BE2C (cell line): ENCODE measurements around the gene ACSF2.

Source experiments
- DNase-seq: peaks from one replicate; pipeline ENCODE4 v3.0.0-alpha.2; 2020
- H3K27me3 ChIP-seq: fragments of 250-450 bp; sonication (Bioruptor Pico); 2 replicates; pipeline ENCODE4 v1.5.1; 2020; ENCODE audit warnings: mild to moderate bottlenecking
- H3K36me3 ChIP-seq: fragments of 250-450 bp; sonication (Bioruptor Pico); 2 replicates; pipeline ENCODE4 v1.5.1; 2020; ENCODE audit warnings: mild to moderate bottlenecking
- H3K4me1 ChIP-seq: fragments of 250-450 bp; sonication (Bioruptor Pico); 2 replicates; pipeline ENCODE4 v1.5.1; 2020
- H3K4me3 ChIP-seq: 2 replicates; pipeline ENCODE4 v1.5.1; 2011; ENCODE audit warnings: low read depth, low read length
- H3K9me3 ChIP-seq: fragments of 250-450 bp; sonication (Bioruptor Pico); 2 replicates; pipeline ENCODE4 v1.5.1; 2020
- TF ChIP-seq, protein P1 (sequence below): IDR thresholded peaks from 2 replicates; pipeline ENCODE4 v1.5.1; 2012; ENCODE audit warnings: mild to moderate bottlenecking, low read depth, low read length

ACSF2 gene

DNA sequence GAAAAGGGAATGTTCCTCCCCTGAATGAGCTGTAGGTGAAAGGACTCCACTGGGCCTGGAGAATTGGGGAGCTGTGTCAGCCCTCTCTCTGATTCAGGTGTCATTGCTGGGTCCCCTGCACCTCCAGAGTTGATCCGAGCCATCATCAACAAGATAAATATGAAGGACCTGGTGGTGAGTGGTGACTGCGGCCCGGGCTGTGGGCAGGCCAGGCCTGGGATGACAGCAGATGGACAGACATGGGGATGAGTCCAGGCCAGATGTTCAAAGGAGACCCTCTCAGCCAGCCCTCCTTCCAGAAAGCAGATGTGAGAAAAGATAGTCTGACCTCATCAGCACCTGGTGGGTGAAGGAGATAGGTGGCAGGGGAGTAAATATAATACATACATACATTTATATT is 38.1 kb downstream of the ACSF2 start:
- TF ChIP-seq, protein P1, sequence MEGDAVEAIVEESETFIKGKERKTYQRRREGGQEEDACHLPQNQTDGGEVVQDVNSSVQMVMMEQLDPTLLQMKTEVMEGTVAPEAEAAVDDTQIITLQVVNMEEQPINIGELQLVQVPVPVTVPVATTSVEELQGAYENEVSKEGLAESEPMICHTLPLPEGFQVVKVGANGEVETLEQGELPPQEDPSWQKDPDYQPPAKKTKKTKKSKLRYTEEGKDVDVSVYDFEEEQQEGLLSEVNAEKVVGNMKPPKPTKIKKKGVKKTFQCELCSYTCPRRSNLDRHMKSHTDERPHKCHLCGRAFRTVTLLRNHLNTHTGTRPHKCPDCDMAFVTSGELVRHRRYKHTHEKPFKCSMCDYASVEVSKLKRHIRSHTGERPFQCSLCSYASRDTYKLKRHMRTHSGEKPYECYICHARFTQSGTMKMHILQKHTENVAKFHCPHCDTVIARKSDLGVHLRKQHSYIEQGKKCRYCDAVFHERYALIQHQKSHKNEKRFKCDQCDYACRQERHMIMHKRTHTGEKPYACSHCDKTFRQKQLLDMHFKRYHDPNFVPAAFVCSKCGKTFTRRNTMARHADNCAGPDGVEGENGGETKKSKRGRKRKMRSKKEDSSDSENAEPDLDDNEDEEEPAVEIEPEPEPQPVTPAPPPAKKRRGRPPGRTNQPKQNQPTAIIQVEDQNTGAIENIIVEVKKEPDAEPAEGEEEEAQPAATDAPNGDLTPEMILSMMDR = no peak
- DNase-seq = no peak

DNA sequence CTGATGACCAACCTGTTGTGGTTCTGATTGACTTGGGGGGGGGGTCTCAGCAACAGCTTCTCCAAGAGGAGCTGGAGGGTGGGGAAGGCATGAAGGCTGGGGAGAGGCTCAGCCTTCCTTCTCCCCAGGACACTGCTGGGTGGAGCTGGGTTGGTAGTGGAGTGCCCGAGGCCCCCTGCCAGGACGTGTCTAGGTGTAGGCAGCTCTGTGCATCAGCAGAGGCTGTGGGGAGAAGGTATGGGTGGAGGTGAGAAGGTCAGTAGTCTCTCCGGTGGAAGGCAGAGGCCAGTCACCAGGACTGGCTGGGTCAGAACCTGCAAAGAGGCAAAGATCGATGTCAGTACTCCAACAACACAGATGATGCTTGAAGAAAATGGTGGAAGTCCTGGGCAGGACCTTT is 38.7 kb downstream of the ACSF2 start:
- TF ChIP-seq, protein P1 = no peak
- Histone ChIP-seq H3K4me3 (no peak overlapping the region), H3K36me3 (no peaks in the 10 kb centered on the region), H3K4me1 (no peaks in the 10 kb centered on the region; the same call in 1 of the 2 replicates), H3K9me3 (no peaks in the 10 kb centered on the region), H3K27me3 (peaks cover 32% of the 10 kb centered on the region)
- no peak for DNase-seq

More for the DNA sequence above, 38.1 kb downstream of the ACSF2 start:
- no peaks in the 10 kb centered on the region for H3K9me3 ChIP-seq
- H3K27me3 ChIP-seq = peaks cover 26% of the 10 kb centered on the region
- H3K4me3 ChIP-seq = no peak overlapping the region
- H3K36me3 ChIP-seq = no peaks in the 10 kb centered on the region
- H3K4me1 ChIP-seq = no peaks in the 10 kb centered on the region; the same call in 1 of the 2 replicates

DNA sequence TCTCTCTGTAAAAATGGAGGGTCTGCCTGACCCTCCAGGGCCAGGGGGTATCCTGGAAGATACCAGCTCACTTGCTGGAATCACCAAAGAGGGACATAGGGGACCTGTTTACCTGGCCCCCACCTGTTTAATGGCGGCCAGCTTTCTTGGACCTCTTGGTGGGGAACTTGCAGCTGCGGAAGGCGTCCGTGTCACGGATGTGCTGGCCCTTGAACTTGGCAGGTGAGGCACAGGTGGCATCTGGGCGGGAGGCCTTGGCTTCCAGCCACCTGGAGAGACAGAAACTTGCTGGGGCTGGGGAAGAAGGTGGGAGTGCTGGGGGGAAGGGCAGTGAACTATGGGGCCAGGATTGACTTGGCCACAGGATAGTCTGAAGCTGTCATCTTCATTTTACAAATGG is 39.2 kb downstream of the ACSF2 start:
- DNase-seq = no peak
- TF ChIP-seq, protein P1 = no peak
- H3K4me3 ChIP-seq = no peak overlapping the region
- no peaks in the 10 kb centered on the region for H3K36me3 ChIP-seq
- no peaks in the 10 kb centered on the region for H3K4me1 ChIP-seq
- H3K27me3 ChIP-seq = peaks cover 37% of the 10 kb centered on the region
- no peaks in the 10 kb centered on the region for H3K9me3 ChIP-seq

DNA sequence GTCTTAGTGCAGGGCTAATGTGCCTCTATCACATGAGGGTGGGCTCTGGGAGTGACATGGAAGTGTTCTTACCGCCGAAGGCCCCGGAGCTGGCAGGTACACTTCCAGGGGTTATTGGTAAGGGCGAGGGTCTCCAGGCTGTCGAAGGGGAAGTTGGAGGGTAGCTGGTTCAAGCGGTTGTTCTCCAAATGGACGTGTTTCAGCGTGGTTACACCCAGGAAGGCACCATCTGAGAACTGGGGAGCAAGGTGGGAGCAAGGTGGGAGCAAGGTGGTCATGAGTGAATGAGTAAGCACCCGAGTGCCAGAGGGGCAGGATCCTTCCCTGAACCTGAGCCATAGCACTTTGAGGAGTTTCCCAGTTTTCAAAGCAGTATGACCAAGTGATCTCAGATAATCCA is 39.6 kb downstream of the ACSF2 start:
- H3K4me1 ChIP-seq = no peaks in the 10 kb centered on the region
- DNase-seq = no peak
- TF ChIP-seq, protein P1 = no peak
- peaks cover 37% of the 10 kb centered on the region for H3K27me3 ChIP-seq
- no peaks in the 10 kb centered on the region for H3K36me3 ChIP-seq
- no peak overlapping the region for H3K4me3 ChIP-seq
- no peaks in the 10 kb centered on the region for H3K9me3 ChIP-seq

DNA sequence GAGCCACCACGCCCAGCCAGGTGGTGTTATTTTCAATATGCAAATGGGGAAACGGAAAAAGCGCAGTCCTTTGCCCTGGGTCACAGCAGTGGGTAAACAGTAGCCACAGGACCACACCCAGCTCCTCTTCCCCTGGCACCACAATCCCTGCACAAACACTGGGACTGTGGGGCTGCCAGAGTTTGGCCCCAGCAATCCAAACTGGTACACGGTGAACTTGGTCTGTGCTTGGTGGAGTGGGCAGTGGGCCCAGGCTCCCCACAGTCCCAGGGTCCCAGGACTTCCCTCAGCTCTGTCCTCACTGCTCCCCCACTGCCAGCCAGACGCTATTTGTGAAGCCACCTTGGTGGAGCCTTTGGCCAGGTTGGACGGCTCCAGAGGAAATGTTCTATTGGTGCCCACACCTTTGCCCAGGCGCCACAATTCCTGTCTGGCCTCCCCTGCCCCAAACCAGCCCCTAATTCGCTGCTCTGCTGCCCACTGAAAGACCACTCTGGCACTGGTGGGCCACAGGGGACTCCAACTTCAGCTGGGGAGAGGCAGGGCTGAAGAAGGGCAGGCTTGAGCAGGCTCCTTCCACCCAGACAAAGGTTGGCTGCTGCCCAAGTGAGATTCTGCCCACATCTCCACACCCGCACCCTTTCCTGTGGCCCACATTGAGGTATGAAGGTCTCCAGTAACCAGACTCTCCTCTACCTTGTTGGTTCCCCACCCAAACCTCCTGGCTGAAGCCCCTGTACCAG is 40.5 kb downstream of the ACSF2 start:
- Histone ChIP-seq H3K9me3 (no peaks in the 10 kb centered on the region), H3K27me3 (peaks cover 40% of the 10 kb centered on the region), H3K36me3 (no peaks in the 10 kb centered on the region), H3K4me3 (no peak overlapping the region), H3K4me1 (no peaks in the 10 kb centered on the region)
- TF ChIP-seq, protein P1 = no peak
- no peak for DNase-seq

DNA sequence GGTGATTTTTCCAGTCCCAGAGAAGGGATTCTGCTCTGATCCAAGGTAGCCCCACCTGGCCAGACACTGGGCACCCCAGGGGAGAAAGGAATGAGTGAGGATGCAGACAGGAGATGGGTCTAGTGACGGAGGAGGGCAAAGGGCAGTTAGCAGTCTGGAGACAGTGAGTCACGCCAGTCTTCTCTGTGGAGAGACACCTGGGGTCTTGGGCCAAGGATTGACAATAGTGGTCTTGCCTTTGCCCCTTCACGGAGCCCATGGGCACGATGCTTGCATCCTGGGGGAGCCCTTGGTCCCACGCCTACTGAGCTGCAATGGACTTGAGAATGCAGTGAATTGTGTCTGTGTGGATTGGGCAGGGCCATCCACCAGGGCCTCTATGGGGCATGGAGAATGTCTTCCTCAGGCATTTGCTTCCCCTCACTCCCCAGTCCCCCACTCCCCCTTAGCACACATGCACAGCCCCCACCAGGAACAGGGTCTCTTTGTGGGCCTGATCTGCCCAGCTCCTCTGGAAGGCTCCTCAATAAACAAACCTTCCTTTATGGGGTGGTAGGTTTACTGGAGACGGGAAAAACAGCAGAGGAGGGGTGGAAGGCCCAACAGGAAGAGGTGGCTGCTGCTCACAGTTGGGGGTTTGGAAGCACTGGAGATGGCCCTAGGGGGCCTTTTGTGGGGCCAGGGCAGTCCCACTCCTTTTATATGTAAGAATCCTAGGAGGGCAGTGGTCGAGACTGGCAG is 41.3 kb downstream of the ACSF2 start:
- Histone ChIP-seq H3K36me3 (no peaks in the 10 kb centered on the region), H3K9me3 (no peaks in the 10 kb centered on the region), H3K4me3 (no peak overlapping the region), H3K27me3 (peaks cover 48% of the 10 kb centered on the region), H3K4me1 (no peaks in the 10 kb centered on the region)
- DNase-seq = no peak
- TF ChIP-seq, protein P1 = no peak
